ENCODE data around the gene MEGF10. TPM values are rescaled to one million over a fixed set of nuclear protein-coding genes. Genes with fewer than 3 reads are reported as not detected.

Gene MEGF10
- total and polyA plus RNA-seq, 7 experiments from 2014 or later: not detected

- Mint-ChIP-seq H3K4me1 (peaks cover 0 to under 1% (median 0%) of the 10 kb centered on the region in 7 donors), H3K36me3 (no peaks in the 10 kb centered on the region), H3K4me3 (no peak overlapping the region), H3K27me3 (peaks cover 11 to 23% (median 15%) of the 10 kb centered on the region in 5 donors), H3K27ac (no peak overlapping the region), H3K9me3 (no peaks in the 10 kb centered on the region)
- H3K9me3 ChIP-seq (ENCODE audit: control insufficient read depth in 2 of 3, low read length in 3 of 3): no peaks in the 10 kb centered on the region
- H3K4me1 ChIP-seq (ENCODE audit: control insufficient read depth in 2 of 2, insufficient read depth in 2 of 2, low read length in 2 of 2): no peaks in the 10 kb centered on the region
- ATAC-seq (no peak), DNase-seq (no peak)
- no peak overlapping the region for H3K4me3 ChIP-seq (ENCODE audit: low read length)
- ChIA-PET POLR2A (no interaction called here), CTCF (no interaction called here)
- no peaks in the 10 kb centered on the region for H3K27me3 ChIP-seq (ENCODE audit: control insufficient read depth in 2 of 2, insufficient read depth in 2 of 2, low read length in 2 of 2)
- intact Hi-C loops (cut with micrococcal nuclease): no loop called here
- no peak overlapping the region for H3K27ac ChIP-seq (ENCODE audit: low read depth, low read length)
- no peaks in the 10 kb centered on the region for H3K36me3 ChIP-seq (ENCODE audit: control insufficient read depth in 2 of 3, insufficient read depth in 3 of 3, low read length in 3 of 3)
Measured at GRCh38 chr5:127472700-127473099, 182.1 kb downstream of the MEGF10 start.

- no peak overlapping the region for H3K4me3 ChIP-seq (ENCODE audit: low read length)
- Mint-ChIP-seq H3K27me3 (peaks cover 5 to 45% (median 16%) of the 10 kb centered on the region in 5 donors), H3K27ac (no peak overlapping the region), H3K36me3 (no peaks in the 10 kb centered on the region), H3K9me3 (peaks cover 0 to 1% (median 0%) of the 10 kb centered on the region in 11 donors), H3K4me3 (no peak overlapping the region), H3K4me1 (no peaks in the 10 kb centered on the region)
- ChIA-PET POLR2A (no interaction called here), CTCF (no interaction called here)
- no peaks in the 10 kb centered on the region for H3K9me3 ChIP-seq (ENCODE audit: control insufficient read depth in 2 of 3, low read length in 3 of 3)
- H3K27ac ChIP-seq (ENCODE audit: low read depth, low read length): no peak overlapping the region
- no peaks in the 10 kb centered on the region for H3K27me3 ChIP-seq (ENCODE audit: control insufficient read depth in 2 of 2, insufficient read depth in 2 of 2, low read length in 2 of 2)
- DNase-seq: no peak
- no peaks in the 10 kb centered on the region for H3K36me3 ChIP-seq (ENCODE audit: control insufficient read depth in 2 of 3, insufficient read depth in 3 of 3, low read length in 3 of 3)
- intact Hi-C loops (cut with micrococcal nuclease): no loop called here
- no peak for ATAC-seq
- H3K4me1 ChIP-seq (ENCODE audit: control insufficient read depth in 2 of 2, insufficient read depth in 2 of 2, low read length in 2 of 2): no peaks in the 10 kb centered on the region
Measured at GRCh38 chr5:127486471-127486870, 195.9 kb downstream of the MEGF10 start.

DNA sequence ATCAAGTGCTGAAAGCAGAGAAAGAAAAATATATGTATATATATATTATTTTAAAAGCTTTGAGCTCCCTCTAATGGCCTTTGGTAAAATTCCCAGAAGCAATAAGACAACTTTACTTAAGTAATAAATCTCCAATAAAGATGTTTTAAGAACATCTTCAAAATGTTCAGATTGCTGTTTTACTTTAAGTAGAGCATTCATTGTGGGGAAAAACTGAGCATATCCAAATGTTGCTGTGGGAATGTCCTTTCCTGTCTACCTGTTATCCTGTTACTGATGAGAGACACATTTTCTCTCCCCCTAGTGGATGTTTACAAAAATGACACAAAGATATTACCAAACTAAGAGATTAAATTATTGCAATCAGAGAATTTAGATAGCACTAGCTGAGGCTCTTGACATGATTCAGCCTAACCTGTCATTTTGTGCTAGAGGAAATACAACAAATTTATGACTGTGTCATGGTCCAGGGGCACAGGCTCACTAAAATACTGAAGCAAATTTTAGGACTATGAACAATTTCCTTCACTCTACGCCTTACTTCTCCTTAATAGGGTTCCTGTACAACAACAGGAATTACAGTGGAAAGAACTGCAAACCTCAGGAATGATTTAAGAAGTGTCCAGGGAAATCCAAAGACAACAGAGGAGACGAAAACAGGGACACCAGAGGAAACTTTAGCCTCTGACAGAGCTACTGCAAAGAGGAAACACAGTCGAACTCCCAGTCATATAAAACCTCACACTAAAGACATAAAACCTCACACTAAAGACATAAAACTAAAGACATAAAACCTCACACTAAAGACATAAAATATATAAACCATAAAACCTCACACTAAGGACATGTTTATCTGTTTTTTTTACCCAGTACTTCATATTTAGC, 202.5 kb downstream of the MEGF10 start:
- CTCF ChIA-PET: interaction anchor here (0.7 to 1.6 kb wide), 7 partner anchors 11 to 835 kb away, joined by 3 to 6 read pairs (median 4); no protein-coding TSS in a partner anchor
- POLR2A ChIA-PET: interaction anchor here (0.5 kb wide), 1 partner anchor 28 kb away, joined by 3 read pairs; no protein-coding TSS in a partner anchor
- no peaks in the 10 kb centered on the region for H3K36me3 ChIP-seq (ENCODE audit: control insufficient read depth in 2 of 3, insufficient read depth in 3 of 3, low read length in 3 of 3)
- DNase-seq (peak in 6 of 9 donors; percentile 24 to 63 (median 48)), ATAC-seq (peak; percentile 71)
- intact Hi-C loops (cut with micrococcal nuclease): loop anchor here (1.0 to 10.0 kb wide), 12 partner anchors 24 to 1156 kb away; partner anchors contain the start of genes MEGF10 (in 1 of the 2) and PRRC1 (in 1 of the 2)
- Mint-ChIP-seq H3K27ac (no peak overlapping the region), H3K9me3 (no peaks in the 10 kb centered on the region), H3K4me3 (no peak overlapping the region), H3K27me3 (peaks cover 13 to 55% (median 29%) of the 10 kb centered on the region in 5 donors), H3K36me3 (no peaks in the 10 kb centered on the region), H3K4me1 (peaks cover 0 to 3% (median 0%) of the 10 kb centered on the region in 7 donors)
- no peak overlapping the region for H3K27ac ChIP-seq (ENCODE audit: low read depth, low read length)
- H3K27me3 ChIP-seq (ENCODE audit: control insufficient read depth in 2 of 2, insufficient read depth in 2 of 2, low read length in 2 of 2): no peaks in the 10 kb centered on the region
- no peaks in the 10 kb centered on the region for H3K9me3 ChIP-seq (ENCODE audit: control insufficient read depth in 2 of 3, low read length in 3 of 3)
- no peak overlapping the region for H3K4me3 ChIP-seq (ENCODE audit: low read length)
- no peaks in the 10 kb centered on the region for H3K4me1 ChIP-seq (ENCODE audit: control insufficient read depth in 2 of 2, insufficient read depth in 2 of 2, low read length in 2 of 2)

DNA sequence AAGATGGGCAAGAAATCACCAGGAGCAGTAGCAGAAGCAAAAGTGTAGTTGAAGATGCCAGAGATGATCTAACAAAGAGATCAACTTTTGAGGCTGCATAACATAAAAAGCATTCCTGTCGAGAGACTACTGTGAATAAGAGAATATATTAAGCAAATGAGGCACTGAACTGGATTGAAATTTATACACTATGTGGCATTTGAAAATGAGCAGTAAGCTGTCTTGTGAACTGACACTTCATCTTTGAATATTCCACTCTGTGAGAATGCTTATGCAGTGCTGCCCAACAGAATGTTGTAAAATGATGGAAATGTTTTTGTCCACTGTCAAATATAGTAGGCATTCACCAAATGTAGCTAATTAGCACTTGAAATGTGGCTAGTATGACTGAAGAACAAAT, 208.0 kb downstream of the MEGF10 start:
- DNase-seq (no peak), ATAC-seq (no peak)
- no peaks in the 10 kb centered on the region for H3K4me1 ChIP-seq (ENCODE audit: control insufficient read depth in 2 of 2, insufficient read depth in 2 of 2, low read length in 2 of 2)
- H3K36me3 Mint-ChIP-seq: no peaks in the 10 kb centered on the region
- no peaks in the 10 kb centered on the region for H3K4me1 Mint-ChIP-seq
- no peaks in the 10 kb centered on the region for H3K9me3 ChIP-seq (ENCODE audit: control insufficient read depth in 2 of 3, low read length in 3 of 3)
- intact Hi-C loops (cut with micrococcal nuclease): loop anchor here (10.0 kb wide), 2 partner anchors 184 to 674 kb away; no protein-coding TSS in a partner anchor
- ChIA-PET POLR2A (no interaction called here), CTCF (no interaction called here)
- H3K9me3 Mint-ChIP-seq: no peaks in the 10 kb centered on the region
- no peak overlapping the region for H3K4me3 Mint-ChIP-seq
- H3K27ac Mint-ChIP-seq: no peak overlapping the region
- peaks cover 0 to 40% (median 16%) of the 10 kb centered on the region in 5 donors for H3K27me3 Mint-ChIP-seq
- H3K4me3 ChIP-seq (ENCODE audit: low read length): no peak overlapping the region
- H3K27me3 ChIP-seq (ENCODE audit: control insufficient read depth in 2 of 2, insufficient read depth in 2 of 2, low read length in 2 of 2): no peaks in the 10 kb centered on the region
- H3K36me3 ChIP-seq (ENCODE audit: control insufficient read depth in 2 of 3, insufficient read depth in 3 of 3, low read length in 3 of 3): no peaks in the 10 kb centered on the region
- no peak overlapping the region for H3K27ac ChIP-seq (ENCODE audit: low read depth, low read length)

GRCh38 chr5:127505905-127506304, 215.3 kb downstream of the MEGF10 start:
- Mint-ChIP-seq H3K27ac (no peak overlapping the region), H3K27me3 (peaks cover 0 to 45% (median 7%) of the 10 kb centered on the region in 5 donors), H3K4me3 (no peak overlapping the region), H3K36me3 (no peaks in the 10 kb centered on the region), H3K4me1 (no peaks in the 10 kb centered on the region), H3K9me3 (no peaks in the 10 kb centered on the region)
- Histone ChIP-seq H3K27ac (ENCODE audit: low read depth, low read length) (no peak overlapping the region), H3K36me3 (ENCODE audit: control insufficient read depth in 2 of 3, insufficient read depth in 3 of 3, low read length in 3 of 3) (no peaks in the 10 kb centered on the region), H3K9me3 (ENCODE audit: control insufficient read depth in 2 of 3, low read length in 3 of 3) (no peaks in the 10 kb centered on the region), H3K27me3 (ENCODE audit: control insufficient read depth in 2 of 2, insufficient read depth in 2 of 2, low read length in 2 of 2) (no peaks in the 10 kb centered on the region), H3K4me3 (ENCODE audit: low read length) (no peak overlapping the region), H3K4me1 (ENCODE audit: control insufficient read depth in 2 of 2, insufficient read depth in 2 of 2, low read length in 2 of 2) (no peaks in the 10 kb centered on the region)
- ChIA-PET POLR2A (no interaction called here), CTCF (interaction anchor here (1.4 kb wide), 1 partner anchor 12 kb away, joined by 4 read pairs; no protein-coding TSS in a partner anchor)
- intact Hi-C loops (cut with micrococcal nuclease): no loop called here
- ATAC-seq: no peak
- DNase-seq: no peak

DNA sequence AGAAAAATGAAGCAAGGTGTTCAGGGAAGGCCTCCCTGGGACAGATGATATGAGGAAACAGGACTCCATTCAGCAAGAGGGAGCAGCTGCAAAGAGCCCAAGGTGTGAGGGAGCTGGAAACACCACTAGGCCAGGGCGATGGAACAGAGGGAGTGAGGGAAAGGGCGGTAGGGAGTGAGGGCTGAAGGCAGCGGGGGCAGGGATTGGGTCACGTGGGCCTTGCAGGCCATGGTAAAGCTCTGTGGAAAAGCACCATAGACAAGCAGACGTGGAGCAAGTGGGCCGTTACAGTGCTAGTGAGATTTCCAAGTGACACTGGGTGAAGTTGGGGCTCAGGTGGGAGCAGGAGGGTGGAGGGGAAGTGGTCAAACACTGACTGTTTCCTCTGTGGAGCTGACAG, 216.0 kb downstream of the MEGF10 start:
- intact Hi-C loops (cut with micrococcal nuclease): no loop called here
- H3K4me3 Mint-ChIP-seq: no peak overlapping the region
- no peaks in the 10 kb centered on the region for H3K27me3 ChIP-seq (ENCODE audit: control insufficient read depth in 2 of 2, insufficient read depth in 2 of 2, low read length in 2 of 2)
- DNase-seq (no peak), ATAC-seq (no peak)
- no peaks in the 10 kb centered on the region for H3K4me1 ChIP-seq (ENCODE audit: control insufficient read depth in 2 of 2, insufficient read depth in 2 of 2, low read length in 2 of 2)
- no peaks in the 10 kb centered on the region for H3K36me3 ChIP-seq (ENCODE audit: control insufficient read depth in 2 of 3, insufficient read depth in 3 of 3, low read length in 3 of 3)
- H3K4me3 ChIP-seq (ENCODE audit: low read length): no peak overlapping the region
- H3K9me3 ChIP-seq (ENCODE audit: control insufficient read depth in 2 of 3, low read length in 3 of 3): no peaks in the 10 kb centered on the region
- ChIA-PET POLR2A (no interaction called here), CTCF (interaction anchor here (1.4 kb wide), 1 partner anchor 13 kb away, joined by 4 read pairs; no protein-coding TSS in a partner anchor)
- H3K36me3 Mint-ChIP-seq: no peaks in the 10 kb centered on the region
- H3K4me1 Mint-ChIP-seq: no peaks in the 10 kb centered on the region
- H3K27ac ChIP-seq (ENCODE audit: low read depth, low read length): no peak overlapping the region
- H3K27me3 Mint-ChIP-seq: peaks cover 6 to 47% (median 13%) of the 10 kb centered on the region in 5 donors
- no peak overlapping the region for H3K27ac Mint-ChIP-seq
- H3K9me3 Mint-ChIP-seq: no peaks in the 10 kb centered on the region
